ENCODE measurements around the gene MAN1C1.

DNA sequence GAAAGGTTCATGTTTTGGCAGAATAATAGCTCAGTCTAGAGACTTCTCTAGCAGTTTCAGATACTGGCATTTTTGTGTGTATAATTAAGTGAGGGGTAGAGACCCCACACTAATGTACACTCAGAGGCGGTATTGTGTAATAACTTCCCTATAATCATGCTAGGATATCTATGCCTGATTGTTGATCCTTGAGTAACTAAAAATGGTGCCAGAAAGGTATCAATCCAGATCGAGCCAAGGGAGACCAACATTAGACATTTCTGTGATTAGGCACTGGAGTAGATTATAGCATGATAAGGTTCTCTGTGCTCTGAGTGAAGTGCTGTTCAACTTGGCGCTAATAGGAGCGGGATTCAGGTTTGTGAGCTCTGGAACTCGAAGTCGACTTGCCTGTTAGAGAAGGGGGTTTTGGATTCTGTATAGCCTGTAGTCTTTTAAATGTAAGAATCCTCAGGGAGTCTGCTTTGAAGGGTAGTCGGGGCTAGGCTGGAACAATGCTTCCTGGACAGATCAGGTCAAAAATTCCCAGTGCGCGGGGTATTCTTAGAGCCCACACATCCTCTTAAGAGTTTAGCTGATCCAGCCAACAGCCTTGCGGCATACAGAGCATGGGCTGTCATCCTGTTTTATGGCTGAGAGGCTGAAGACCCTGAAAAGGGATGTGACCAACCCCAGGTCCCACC lies 24.2 kb downstream of the MAN1C1 start:
- no peak for TF ChIP-seq YY1 (IDR thresholded peaks at IDR 0.05; ENCODE audit: insufficient read depth, insufficient read length)
- no peak for TF ChIP-seq ZNF274 (IDR thresholded peaks at IDR 0.05; ENCODE audit: low read depth, low read length)
- no peak for TF ChIP-seq SUZ12 (IDR thresholded peaks at IDR 0.05; ENCODE audit: extremely low read depth, insufficient read depth, insufficient read length)

All from NT2/D1 (cell line).